Body of pancreas (tissue), 4 donors: ENCODE results near the gene NR2F6. TPM values are rescaled to one million over a fixed set of nuclear protein-coding genes. Genes with fewer than 3 reads are reported as not detected.
A peak's percentile ranks its signal among the peaks of the same experiment; 100 is the strongest.

Experiments used
- ATAC-seq: fragments of 150-250 bp; one replicate; pipeline ENCODE4 v1.9.1; 2016
- DNase-seq, 4 donors: peaks; one replicate each; pipeline ENCODE4 v3.0.0-alpha.2; 2019
- H3K27ac ChIP-seq, 4 donors: fragments of 200-600 bp; sonication (generic); 1 replicate in 3 of 4; 2 replicates in 1 of 4; pipeline versions ENCODE4 v1.5.1 to v1.6.1; 2016 to 2019; ENCODE audit warnings: mild to moderate bottlenecking in 1 of 4, mixed read lengths in 1 of 4, moderate library complexity in 1 of 4
- H3K27me3 ChIP-seq, 2 donors: fragments of 200-600 bp; sonication (generic); one replicate each; pipeline ENCODE4 v1.6.0; 2016; ENCODE audit warnings: mild to moderate bottlenecking in 1 of 2
- H3K36me3 ChIP-seq, 2 donors: fragments of 200-600 bp; sonication (generic); replicated peaks in 1 of 2; 2 replicates each; pipeline ENCODE4 v1.5.1; 2016; ENCODE audit warnings: low read depth in 2 of 2; ENCODE audit not compliant: insufficient read depth in 1 of 2
- H3K4me1 ChIP-seq: fragments of 200-600 bp; sonication (generic); one replicate; pipeline ENCODE4 v1.6.0; 2016
- H3K4me3 ChIP-seq, 2 donors: fragments of 200-600 bp; sonication (generic); 1 replicate in 1 of 2; 2 replicates in 1 of 2; pipeline ENCODE4 v1.5.1; 2016 to 2019
- H3K9me3 ChIP-seq, 3 donors: fragments of 200-600 bp; sonication (generic); 1 replicate in 2 of 3; 2 replicates in 1 of 3; pipeline ENCODE4 v1.5.1; 2016
- POLR2A ChIP-seq, 3 donors: fragments of 450-650 bp; IDR thresholded peaks; one replicate each; pipeline ENCODE4 v1.6.1; 2016; ENCODE audit warnings: antibody characterized with exemption in 3 of 3, mild to moderate bottlenecking in 2 of 3
- WGBS, 2 donors: methylation state at CpG; one replicate each; pipeline ENCODE4 v1.1.5; 2017; 5-methylcytosine and 5-hydroxymethylcytosine counted together
- intact Hi-C: fragments of 100-400 bp; cut with DNase I; formaldehyde crosslinking; loops from one replicate; pipeline ENCODE4 v1.15.1; 2023
- total RNA-seq, 2 donors: library from RNA; depleted of rRNA; stranded (reverse); fragments of >200 nt; gene quantifications; one replicate each; pipeline ENCODE4 v1.1.0, GENCODE V29; 2016
- TF ChIP-seq, protein P1 (sequence below), 7 experiments: fragments of 450-650 bp in 4 of 7; fragments of 200-600 bp in 3 of 7; sonication (generic) in 3 of 7; IDR thresholded peaks; one replicate each; pipeline ENCODE4 v1.5.1; 2016 to 2019; ENCODE audit warnings: antibody characterized with exemption in 7 of 7

Gene NR2F6
- total RNA-seq, 2 donors from 2014 or later: 67.6 to 83.3 TPM

DNA sequence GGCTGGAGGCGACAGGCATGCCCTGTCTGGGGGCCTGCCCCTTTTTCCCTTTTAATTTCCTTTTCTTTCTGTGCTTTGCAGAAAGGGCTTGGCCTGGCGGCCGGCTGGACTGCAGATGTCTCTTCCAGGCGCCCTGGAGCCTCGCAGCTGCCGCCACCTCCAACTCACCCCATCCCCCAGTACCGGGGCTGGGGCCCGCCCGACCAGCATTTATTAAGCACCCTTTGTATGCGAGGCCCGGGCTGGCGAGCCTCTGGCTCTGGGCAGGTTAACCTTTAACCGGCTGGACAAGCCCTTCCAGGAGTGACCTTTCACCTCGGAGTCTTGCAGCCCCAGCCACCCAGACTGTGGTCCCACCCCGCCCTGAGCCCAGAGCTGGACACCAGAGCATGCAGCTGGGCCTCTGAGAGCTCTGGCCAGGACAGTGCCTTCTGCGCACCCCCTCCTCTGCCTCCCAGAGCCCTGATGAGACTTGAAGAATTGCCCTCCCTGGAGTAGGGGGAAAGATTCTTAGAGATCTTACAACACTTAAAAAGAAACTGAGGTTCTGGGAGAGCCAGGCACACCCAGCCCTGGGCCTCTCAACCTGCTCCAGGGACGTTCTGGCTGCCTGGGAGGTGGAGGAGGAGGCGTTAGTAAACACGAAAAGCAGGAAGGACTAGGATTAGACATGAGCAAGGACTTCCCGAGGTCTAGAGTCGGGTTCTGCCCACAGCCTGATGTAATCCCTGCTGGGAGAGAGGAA is 1.1 kb upstream of the NR2F6 start:
- intact Hi-C loops: no loop called here
- 5 to 12% methylated on average over 18 of the region's 21 CpGs for WGBS, 2 donors
- DNase-seq: peak; percentile 55 to 66 (median 60)
- no peak for TF ChIP-seq POLR2A (IDR thresholded peaks at IDR 0.05)
- TF ChIP-seq, protein P1, sequence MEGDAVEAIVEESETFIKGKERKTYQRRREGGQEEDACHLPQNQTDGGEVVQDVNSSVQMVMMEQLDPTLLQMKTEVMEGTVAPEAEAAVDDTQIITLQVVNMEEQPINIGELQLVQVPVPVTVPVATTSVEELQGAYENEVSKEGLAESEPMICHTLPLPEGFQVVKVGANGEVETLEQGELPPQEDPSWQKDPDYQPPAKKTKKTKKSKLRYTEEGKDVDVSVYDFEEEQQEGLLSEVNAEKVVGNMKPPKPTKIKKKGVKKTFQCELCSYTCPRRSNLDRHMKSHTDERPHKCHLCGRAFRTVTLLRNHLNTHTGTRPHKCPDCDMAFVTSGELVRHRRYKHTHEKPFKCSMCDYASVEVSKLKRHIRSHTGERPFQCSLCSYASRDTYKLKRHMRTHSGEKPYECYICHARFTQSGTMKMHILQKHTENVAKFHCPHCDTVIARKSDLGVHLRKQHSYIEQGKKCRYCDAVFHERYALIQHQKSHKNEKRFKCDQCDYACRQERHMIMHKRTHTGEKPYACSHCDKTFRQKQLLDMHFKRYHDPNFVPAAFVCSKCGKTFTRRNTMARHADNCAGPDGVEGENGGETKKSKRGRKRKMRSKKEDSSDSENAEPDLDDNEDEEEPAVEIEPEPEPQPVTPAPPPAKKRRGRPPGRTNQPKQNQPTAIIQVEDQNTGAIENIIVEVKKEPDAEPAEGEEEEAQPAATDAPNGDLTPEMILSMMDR (IDR thresholded peaks at IDR 0.05): no peak
- Histone ChIP-seq H3K27ac (peak overlapping the region; percentile 80 to 97 (median 94)), H3K36me3 (no peaks in the 10 kb centered on the region), H3K4me3 (no peak overlapping the region), H3K4me1 (peaks cover 59% of the 10 kb centered on the region), H3K27me3 (no peaks in the 10 kb centered on the region), H3K9me3 (no peaks in the 10 kb centered on the region)
- peak; percentile 8 for ATAC-seq

DNA sequence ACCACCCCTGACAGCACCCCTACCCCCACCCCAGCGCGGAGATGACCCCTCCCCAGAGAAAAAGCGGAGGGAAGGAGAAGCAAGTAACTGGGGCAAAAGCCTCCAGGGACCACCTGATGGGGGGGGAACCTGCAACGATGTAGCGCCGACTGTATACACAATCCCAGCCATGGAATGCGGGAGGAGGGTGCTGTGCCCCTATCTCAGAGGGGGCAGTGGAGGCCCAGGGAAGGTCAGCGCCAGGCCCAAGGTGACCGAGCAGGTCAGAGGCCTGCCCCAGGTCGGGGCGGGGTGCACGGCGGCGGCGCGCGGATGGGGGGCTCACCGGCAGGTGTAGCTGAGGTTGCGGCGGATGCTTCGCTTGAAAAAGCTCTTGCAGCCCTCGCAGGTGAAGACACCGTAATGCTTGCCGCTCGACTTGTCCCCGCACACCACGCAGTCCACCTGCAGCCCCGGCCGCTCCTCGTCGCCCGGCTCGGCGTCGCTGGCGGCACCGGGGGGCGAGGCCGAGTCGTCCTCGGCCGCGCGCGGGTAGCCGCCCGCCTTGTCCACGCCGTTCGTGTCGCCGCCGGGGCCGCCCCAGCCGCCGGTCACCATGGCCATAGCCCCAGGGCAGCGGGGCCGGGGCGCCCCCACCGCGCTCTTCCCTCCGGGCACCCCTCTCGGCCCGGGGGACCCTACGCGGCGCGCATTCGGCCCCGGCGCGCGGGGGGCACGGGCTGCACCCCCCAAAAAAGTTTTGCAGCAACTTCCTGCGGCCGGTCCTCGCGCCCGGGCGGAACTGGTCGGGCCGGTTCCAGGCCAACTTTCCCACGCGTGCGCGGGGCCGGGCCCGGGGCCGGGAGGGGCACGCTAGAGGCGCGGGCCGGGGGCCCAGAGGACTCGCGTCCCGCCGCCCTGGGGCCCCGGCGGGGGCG is 843 bp downstream of the NR2F6 start:
- H3K4me1 ChIP-seq: peaks cover 77% of the 10 kb centered on the region
- peak; percentile 29 for ATAC-seq
- peak; percentile 50 to 68 (median 68) for DNase-seq
- intact Hi-C loops: no loop called here
- H3K27me3 ChIP-seq: no peaks in the 10 kb centered on the region
- no peaks in the 10 kb centered on the region for H3K9me3 ChIP-seq
- peak overlapping the region; percentile 44 to 94 for H3K4me3 ChIP-seq
- peak overlapping the region; percentile 80 to 97 (median 86) for H3K27ac ChIP-seq
- TF ChIP-seq, protein P1 (IDR thresholded peaks at IDR 0.05): no peak
- TF ChIP-seq POLR2A (IDR thresholded peaks at IDR 0.05): no peak
- 2 to 4% methylated on average over 16 to 50 of the region's 100 CpGs for WGBS, 2 donors
- H3K36me3 ChIP-seq: no peaks in the 10 kb centered on the region

DNA sequence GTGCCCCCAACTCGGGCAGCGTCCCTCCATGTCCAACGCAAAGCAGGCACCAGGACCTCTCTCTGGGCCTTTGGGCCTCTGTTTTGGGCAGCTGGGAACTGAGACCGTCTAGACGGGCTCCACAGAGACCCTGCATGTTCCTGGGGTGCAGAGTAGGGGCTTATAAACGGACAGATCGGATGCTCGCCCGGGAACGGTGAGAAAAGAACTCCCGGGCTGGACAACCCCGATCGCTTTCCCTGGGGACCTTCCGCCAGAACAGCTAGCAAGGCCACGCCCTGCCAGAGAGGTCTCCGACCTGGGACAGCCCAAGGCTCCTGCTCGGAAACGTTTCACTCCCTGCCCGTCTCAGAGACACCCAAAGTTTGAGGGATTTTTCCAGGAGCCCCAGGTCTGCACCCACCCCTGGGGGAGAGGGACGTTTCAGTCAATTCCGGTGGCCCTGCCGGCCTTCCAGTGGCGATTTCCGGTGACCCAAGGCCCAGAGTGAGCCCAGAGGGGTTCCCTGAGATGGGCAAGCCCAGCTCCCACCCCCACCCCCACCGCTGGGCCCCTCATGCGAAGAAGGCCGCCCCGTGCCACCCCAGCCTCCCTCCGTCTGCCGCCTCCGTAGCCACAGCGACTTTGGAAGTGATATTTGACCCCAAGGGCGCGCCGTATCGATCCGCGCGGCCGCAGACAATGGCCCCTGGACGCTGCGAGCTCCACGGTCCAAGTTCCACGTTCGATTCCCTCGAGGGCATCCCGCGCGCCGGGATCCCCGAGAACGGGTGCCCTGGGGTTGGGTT is 1.7 kb downstream of the NR2F6 start:
- H3K27me3 ChIP-seq: no peaks in the 10 kb centered on the region
- no peaks in the 10 kb centered on the region for H3K9me3 ChIP-seq
- peak overlapping the region; percentile 44 to 94 for H3K4me3 ChIP-seq
- no peaks in the 10 kb centered on the region for H3K36me3 ChIP-seq
- peaks cover 76% of the 10 kb centered on the region for H3K4me1 ChIP-seq
- peak overlapping the region; percentile 80 to 97 (median 86) for H3K27ac ChIP-seq
- DNase-seq: peak; percentile 63 to 71 (median 67)
- WGBS, 2 donors: 0 to 6% methylated on average over 7 to 52 of the region's 52 CpGs
- TF ChIP-seq, protein P1 (IDR thresholded peaks at IDR 0.05): no peak
- no peak for TF ChIP-seq POLR2A (IDR thresholded peaks at IDR 0.05)
- peak; percentile 9 for ATAC-seq
- intact Hi-C loops: no loop called here

DNA sequence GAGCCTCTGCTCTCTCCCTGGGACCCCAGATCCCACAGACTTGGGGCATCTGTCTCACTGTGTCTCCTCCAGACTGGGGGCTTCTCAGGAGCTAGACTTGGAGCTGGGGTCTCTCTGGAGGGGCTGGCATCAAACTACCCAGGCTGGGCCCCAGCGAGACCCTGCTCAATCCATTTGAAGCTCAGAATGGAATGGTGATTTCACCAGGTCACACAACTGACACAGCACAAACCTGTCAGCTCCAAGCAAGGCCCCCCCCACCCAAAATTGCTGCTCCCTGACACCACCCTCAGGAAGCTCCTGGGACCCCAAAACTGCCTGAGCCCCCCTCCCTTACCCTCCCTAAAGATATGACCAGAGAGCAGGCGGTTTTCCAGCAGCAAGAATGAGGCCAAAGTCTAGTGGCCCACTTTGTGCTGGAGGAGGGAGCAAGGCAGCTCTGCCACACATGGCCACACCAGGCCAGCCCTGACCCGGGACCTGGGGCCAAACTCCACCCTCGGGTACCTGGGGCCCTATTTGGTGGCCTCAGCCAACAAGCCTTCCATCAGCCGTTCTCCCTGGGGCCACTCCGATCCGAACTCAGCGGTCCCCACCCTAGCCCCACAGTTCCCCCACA is 2.4 kb downstream of the NR2F6 start:
- ATAC-seq: no peak
- Histone ChIP-seq H3K36me3 (no peaks in the 10 kb centered on the region), H3K4me1 (peaks cover 69% of the 10 kb centered on the region), H3K27ac (peak overlapping the region; percentile 80 to 97 (median 86)), H3K27me3 (no peaks in the 10 kb centered on the region), H3K4me3 (peak overlapping the region; percentile 44 to 94), H3K9me3 (no peaks in the 10 kb centered on the region)
- TF ChIP-seq, protein P1 (IDR thresholded peaks at IDR 0.05): no peak
- no peak for TF ChIP-seq POLR2A (IDR thresholded peaks at IDR 0.05)
- intact Hi-C loops: no loop called here
- DNase-seq: peak; percentile 38 to 58 (median 47)
- WGBS, 2 donors: 15 to 18% methylated on average over 3 to 8 of the region's 8 CpGs
